ENCODE measurements around the gene SLC27A1.
A peak's percentile ranks its signal among the peaks of the same experiment; 100 is the strongest.
"Not testable (repeated sequence)": the region's sequence is repeated elsewhere in the genome, so short reads cannot be mapped to it uniquely, and the experiment has no call there.

SLC27A1 gene

GRCh38 chr19:17500447-17501198 lies 30.3 kb downstream of the SLC27A1 start:
- TF ChIP-seq POLR2A (IDR thresholded peaks at IDR 0.05; ENCODE audit: low read length) (no peak), GATA1 (IDR thresholded peaks at IDR 0.05; ENCODE audit: low read depth, low read length) (no peak)
- DNase-seq, result no peak

DNA sequence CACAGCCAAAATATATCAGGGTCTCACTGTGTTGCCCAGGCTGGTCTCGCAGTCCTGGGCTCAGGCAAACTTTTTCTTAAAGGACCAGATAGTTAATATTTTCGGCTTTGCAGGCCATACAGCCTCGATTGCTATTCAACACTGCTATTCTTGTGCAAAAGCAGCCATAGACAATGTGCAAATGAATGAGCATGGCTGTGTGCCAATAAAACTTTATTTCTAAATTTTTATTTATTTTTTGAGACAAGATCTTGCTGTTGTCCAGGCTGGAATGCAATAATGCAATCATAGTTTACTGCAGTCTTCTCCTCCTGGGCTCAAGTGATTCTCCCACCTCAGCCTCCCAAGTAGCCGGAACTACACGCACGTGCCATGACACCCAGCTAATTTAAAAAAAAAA lies 32.9 kb downstream of the SLC27A1 start:
- TF ChIP-seq POLR2A (IDR thresholded peaks at IDR 0.05; ENCODE audit: low read length) (no peak), GATA1 (IDR thresholded peaks at IDR 0.05; ENCODE audit: low read depth, low read length) (no peak)

GRCh38 chr19:17504030-17504429 lies 33.7 kb downstream of the SLC27A1 start:
- TF ChIP-seq GATA1 (IDR thresholded peaks at IDR 0.05; ENCODE audit: low read depth, low read length) (no peak), POLR2A (IDR thresholded peaks at IDR 0.05; ENCODE audit: low read length) (no peak)

More for the DNA sequence above, 32.9 kb downstream of the SLC27A1 start:
- DNase-seq, result no peak

GRCh38 chr19:17504456-17504855 lies 34.1 kb downstream of the SLC27A1 start:
- TF ChIP-seq POLR2A (IDR thresholded peaks at IDR 0.05; ENCODE audit: low read length) (no peak), GATA1 (IDR thresholded peaks at IDR 0.05; ENCODE audit: low read depth, low read length) (no peak)
- no peak for DNase-seq

More at GRCh38 chr19:17504030-17504429, 33.7 kb downstream of the SLC27A1 start:
- DNase-seq, result no peak

DNA sequence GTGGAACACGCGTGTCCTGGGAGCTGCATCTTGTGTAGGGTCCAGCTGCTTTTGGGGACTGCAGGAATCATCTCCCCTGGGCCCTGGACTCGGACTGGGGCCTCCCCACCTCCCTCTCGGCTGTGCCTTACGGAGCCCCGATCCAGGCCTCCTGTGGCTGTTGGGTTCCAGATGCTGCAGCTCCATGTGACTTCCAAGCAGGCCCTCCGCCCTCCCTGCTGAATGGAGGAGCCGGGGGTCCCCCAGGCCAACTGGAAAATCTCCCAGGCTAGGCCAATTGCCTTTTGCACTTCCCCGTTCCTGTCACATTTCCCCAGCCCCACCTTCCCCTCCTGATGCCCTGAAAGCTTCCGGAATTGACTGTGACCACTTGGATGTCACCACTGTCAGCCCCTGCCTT lies 34.9 kb downstream of the SLC27A1 start:
- TF ChIP-seq POLR2A (IDR thresholded peaks at IDR 0.05; ENCODE audit: low read length), result no peak
- no peak for TF ChIP-seq GATA1 (IDR thresholded peaks at IDR 0.05; ENCODE audit: low read depth, low read length)
- DNase-seq, result no peak

- TF ChIP-seq GATA1 (IDR thresholded peaks at IDR 0.05; ENCODE audit: low read depth, low read length) (no peak), POLR2A (IDR thresholded peaks at IDR 0.05; ENCODE audit: low read length) (no peak)
- DNase-seq, result no peak
Measured at GRCh38 chr19:17506745-17507144, 36.4 kb downstream of the SLC27A1 start.

DNA sequence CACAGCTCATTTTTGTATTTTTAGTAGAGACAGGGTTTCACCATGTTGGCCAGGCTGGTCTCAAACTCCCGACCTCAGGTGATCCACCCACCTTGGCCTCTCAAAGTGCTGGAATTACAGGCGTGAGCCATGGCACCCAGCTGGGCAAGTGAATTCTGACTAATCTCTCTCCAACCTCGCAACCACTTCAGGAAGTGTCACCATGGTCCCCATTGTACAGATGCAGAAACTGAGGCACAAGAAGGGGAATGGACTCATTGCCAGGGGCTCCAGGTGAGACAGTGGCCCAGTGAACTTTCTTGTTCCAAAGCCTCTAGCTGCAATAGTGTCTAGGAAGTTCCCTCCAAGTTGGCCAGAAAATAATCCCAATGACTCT lies 38.2 kb downstream of the SLC27A1 start:
- DNase-seq, result not testable (repeated sequence)

DNA sequence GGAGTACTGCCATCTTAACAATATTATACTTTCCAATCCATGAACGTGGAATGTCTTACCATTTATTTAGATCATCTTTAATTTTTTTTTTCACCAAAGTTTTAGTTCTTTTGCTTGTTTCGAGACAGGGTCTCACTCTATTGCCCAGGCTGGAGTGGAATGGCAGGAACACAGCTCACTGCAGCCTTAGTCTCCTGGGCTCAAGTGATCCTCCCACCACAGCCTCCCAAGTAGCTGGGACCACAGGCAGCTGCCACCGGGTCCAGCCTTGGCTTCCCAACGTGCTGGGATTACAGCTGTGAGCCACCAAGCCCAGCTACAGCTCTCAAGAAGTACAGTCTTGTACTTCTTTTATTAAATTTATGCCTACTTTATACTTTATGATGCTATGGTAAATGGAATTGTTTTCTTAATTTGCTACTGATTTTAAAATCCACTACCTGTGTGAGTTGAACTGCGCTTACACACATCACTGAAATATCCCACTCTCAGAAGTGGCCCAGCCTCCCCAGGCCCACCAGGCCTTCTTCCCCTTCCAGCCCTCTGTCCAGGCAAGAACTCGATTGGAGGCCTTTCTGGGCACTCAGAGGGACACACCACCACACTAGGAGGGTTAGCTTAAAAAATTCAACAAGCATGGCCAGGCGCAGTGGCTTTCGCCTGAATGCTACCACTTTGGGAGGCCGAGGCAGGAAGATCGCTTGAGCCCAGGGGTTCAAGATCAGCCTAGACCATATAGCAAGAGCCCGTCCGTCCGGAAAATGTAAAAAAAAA lies 40.1 kb downstream of the SLC27A1 start:
- TF ChIP-seq GATA1 (IDR thresholded peaks at IDR 0.05; ENCODE audit: low read depth, low read length) (no peak), POLR2A (IDR thresholded peaks at IDR 0.05; ENCODE audit: low read length) (no peak)
- peak in 1 of 2 experiments; percentile 27 for DNase-seq

GRCh38 chr19:17511724-17512573 lies 41.6 kb downstream of the SLC27A1 start:
- TF ChIP-seq GATA1 (IDR thresholded peaks at IDR 0.05; ENCODE audit: low read depth, low read length), result no peak
- peak; percentile 77 for TF ChIP-seq POLR2A (IDR thresholded peaks at IDR 0.05; ENCODE audit: low read length)
- peak; percentile 96 to 99 for DNase-seq

DNA sequence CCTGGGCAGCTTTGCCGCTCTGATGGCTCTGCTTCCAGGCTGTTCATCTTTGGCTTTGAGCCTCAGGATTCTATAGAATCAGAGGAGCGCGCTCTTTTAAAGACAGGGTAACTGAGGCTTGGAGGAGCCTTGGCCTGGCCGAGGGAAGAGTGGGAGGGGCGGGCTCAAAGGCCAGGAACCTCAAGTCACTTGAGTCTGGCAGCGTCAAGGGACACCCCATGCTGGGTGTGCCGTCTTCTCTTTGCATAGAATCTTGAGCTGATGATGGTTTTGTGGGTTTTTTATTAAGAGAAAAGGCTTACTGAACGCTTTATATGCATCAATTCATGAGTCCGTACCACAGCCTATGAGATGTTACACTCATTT lies 42.2 kb downstream of the SLC27A1 start:
- DNase-seq, result peak; percentile 60 to 61
- TF ChIP-seq GATA1 (IDR thresholded peaks at IDR 0.05; ENCODE audit: low read depth, low read length) (no peak), POLR2A (IDR thresholded peaks at IDR 0.05; ENCODE audit: low read length) (no peak)

DNA sequence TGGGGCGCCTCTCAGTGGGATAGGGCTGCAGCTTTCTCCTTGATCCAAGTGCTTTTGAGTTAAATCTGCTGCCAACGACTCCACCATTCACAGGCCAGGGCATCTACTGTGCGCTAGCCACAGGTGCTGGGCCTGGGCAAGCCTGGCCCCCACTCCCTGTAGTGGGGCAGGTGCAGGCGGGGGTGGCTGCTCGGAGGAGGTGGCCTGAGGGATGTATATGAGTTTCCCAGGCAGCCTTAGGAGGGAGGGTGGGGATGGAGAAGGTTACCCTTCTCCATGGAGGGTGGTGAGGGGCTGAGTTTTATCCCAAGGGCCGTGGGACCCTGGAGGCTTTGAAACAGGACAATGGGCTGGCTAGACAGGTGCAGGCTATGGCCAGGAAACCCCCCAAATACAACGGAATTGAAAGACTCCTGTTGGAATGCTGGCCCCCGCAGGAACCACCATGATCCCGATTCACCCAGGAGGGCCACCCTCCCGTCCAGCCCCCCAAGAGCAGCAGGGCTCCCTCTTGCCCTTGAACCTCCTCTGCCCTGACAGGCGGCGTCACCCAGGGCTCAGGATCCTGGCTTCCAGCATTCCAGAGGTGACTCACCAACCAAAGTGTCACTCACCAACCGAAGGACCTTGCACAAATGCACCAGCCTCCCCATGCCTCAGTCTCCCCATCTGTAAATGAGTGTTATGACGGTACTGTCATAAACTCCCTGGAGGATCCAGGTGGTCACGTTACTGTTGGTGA lies 45.3 kb downstream of the SLC27A1 start:
- no peak for DNase-seq
- TF ChIP-seq POLR2A (IDR thresholded peaks at IDR 0.05; ENCODE audit: low read length) (no peak), GATA1 (IDR thresholded peaks at IDR 0.05; ENCODE audit: low read depth, low read length) (no peak)

GRCh38 chr19:17517898-17518297 lies 47.6 kb downstream of the SLC27A1 start:
- TF ChIP-seq GATA1 (IDR thresholded peaks at IDR 0.05; ENCODE audit: low read depth, low read length) (no peak), POLR2A (IDR thresholded peaks at IDR 0.05; ENCODE audit: low read length) (no peak)
- peak; percentile 28 to 29 for DNase-seq

GRCh38 chr19:17518654-17519053 lies 48.3 kb downstream of the SLC27A1 start:
- DNase-seq, result not testable (repeated sequence)

DNA sequence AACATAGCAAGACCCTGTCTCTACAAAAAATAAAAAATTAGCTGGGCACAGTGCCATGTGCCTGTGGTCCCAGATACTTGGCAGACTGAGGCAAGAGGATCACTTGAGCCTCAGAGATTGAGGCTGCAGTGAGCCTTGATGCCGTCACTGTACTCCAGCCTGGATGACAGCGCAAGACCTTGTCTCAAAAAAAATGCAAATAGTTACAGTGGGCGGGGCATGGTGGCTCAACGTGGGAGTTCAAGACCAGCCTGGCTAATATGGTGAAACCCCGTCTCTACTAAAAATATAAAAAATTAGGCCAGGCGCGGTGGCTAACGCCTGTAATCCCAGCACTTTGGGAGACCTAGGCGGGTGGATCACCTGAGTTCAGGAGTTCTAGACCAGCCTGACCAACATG lies 49.6 kb downstream of the SLC27A1 start:
- no peak for TF ChIP-seq POLR2A (IDR thresholded peaks at IDR 0.05; ENCODE audit: low read length)
- no peak for TF ChIP-seq GATA1 (IDR thresholded peaks at IDR 0.05; ENCODE audit: low read depth, low read length)
- DNase-seq, result no peak
